Nephron progenitor cell (in vitro differentiated cells): Measurements from ENCODE around the gene CAPZB.

Source experiments
- DNase-seq: peaks from one replicate; pipeline ENCODE4 v3.0.0; 2021
- H3K27ac Mint-ChIP-seq: 2 replicates; pipeline ENCODE4 v1.8.0; 2021; ENCODE audit warnings: mild to moderate bottlenecking, moderate library complexity, mixed read lengths
- H3K27me3 Mint-ChIP-seq: 2 replicates; pipeline ENCODE4 v1.8.0; 2021; ENCODE audit warnings: mild to moderate bottlenecking, low read depth, mixed read lengths; ENCODE audit not compliant: poor library complexity
- H3K36me3 Mint-ChIP-seq: 2 replicates; pipeline ENCODE4 v1.8.0; 2021; ENCODE audit warnings: low read depth, mixed read lengths
- H3K4me1 Mint-ChIP-seq: 2 replicates; pipeline ENCODE4 v1.8.0; 2021; ENCODE audit warnings: mixed read lengths
- H3K4me3 Mint-ChIP-seq: 2 replicates; pipeline ENCODE4 v1.8.0; 2021; ENCODE audit warnings: mild to moderate bottlenecking, moderate library complexity, mixed read lengths
- H3K9me3 Mint-ChIP-seq: 2 replicates; pipeline ENCODE4 v1.8.0; 2021; ENCODE audit warnings: mild to moderate bottlenecking, moderate library complexity, mixed read lengths
- CTCF ChIP-seq: fragments of 200-600 bp; sonication (generic); IDR thresholded peaks from 2 replicates; pipeline ENCODE4 v1.5.0; 2021; ENCODE audit warnings: antibody characterized with exemption

The CAPZB gene

GRCh38 chr1:19368964-19369363 is 116.4 kb downstream of the CAPZB start:
- no peaks in the 10 kb centered on the region for H3K9me3 Mint-ChIP-seq
- no peak overlapping the region for H3K27ac Mint-ChIP-seq
- TF ChIP-seq CTCF = no peak
- H3K36me3 Mint-ChIP-seq = peaks cover 5% of the 10 kb centered on the region
- no peak overlapping the region for H3K4me3 Mint-ChIP-seq
- DNase-seq = no peak
- H3K27me3 Mint-ChIP-seq = peaks cover 2% of the 10 kb centered on the region
- H3K4me1 Mint-ChIP-seq = peaks cover 25% of the 10 kb centered on the region

- no peak for DNase-seq
- Mint-ChIP-seq H3K36me3 (peaks cover 5% of the 10 kb centered on the region), H3K4me3 (no peak overlapping the region), H3K4me1 (peaks cover 31% of the 10 kb centered on the region), H3K9me3 (no peaks in the 10 kb centered on the region), H3K27ac (no peak overlapping the region), H3K27me3 (no peaks in the 10 kb centered on the region)
- no peak for TF ChIP-seq CTCF
Observed at GRCh38 chr1:19368050-19368449, 117.3 kb downstream of the CAPZB start.

GRCh38 chr1:19367584-19368041 is 117.7 kb downstream of the CAPZB start:
- H3K27me3 Mint-ChIP-seq = no peaks in the 10 kb centered on the region
- peaks cover 5% of the 10 kb centered on the region for H3K36me3 Mint-ChIP-seq
- no peak overlapping the region for H3K4me3 Mint-ChIP-seq
- DNase-seq = no peak
- no peaks in the 10 kb centered on the region for H3K9me3 Mint-ChIP-seq
- TF ChIP-seq CTCF = no peak
- H3K4me1 Mint-ChIP-seq = peaks cover 31% of the 10 kb centered on the region
- no peak overlapping the region for H3K27ac Mint-ChIP-seq

- Mint-ChIP-seq H3K4me3 (no peak overlapping the region), H3K27me3 (no peaks in the 10 kb centered on the region), H3K27ac (no peak overlapping the region), H3K36me3 (peaks cover 5% of the 10 kb centered on the region), H3K9me3 (no peaks in the 10 kb centered on the region), H3K4me1 (peaks cover 35% of the 10 kb centered on the region)
- DNase-seq = no peak
- no peak for TF ChIP-seq CTCF
Observed at GRCh38 chr1:19366599-19367536, 118.5 kb downstream of the CAPZB start.

- no peak overlapping the region for H3K27ac Mint-ChIP-seq
- H3K9me3 Mint-ChIP-seq = no peaks in the 10 kb centered on the region
- DNase-seq = no peak
Observed at GRCh38 chr1:19365721-19366120, 119.6 kb downstream of the CAPZB start.

More at GRCh38 chr1:19365721-19366120, 119.6 kb downstream of the CAPZB start:
- Mint-ChIP-seq H3K27me3 (no peaks in the 10 kb centered on the region), H3K4me1 (peaks cover 42% of the 10 kb centered on the region), H3K36me3 (peaks cover 5% of the 10 kb centered on the region), H3K4me3 (no peak overlapping the region)
- no peak for TF ChIP-seq CTCF
